CD4-positive, alpha-beta T cell treated with Interferon gamma for 1 hour (primary cell): ENCODE measurements around the gene LDLRAD4.
A peak's percentile ranks its signal among the peaks of the same experiment; 100 is the strongest.

Source experiments
- DNase-seq: peaks from one replicate; pipeline ENCODE4 v3.0.0-alpha.2; 2020

Gene LDLRAD4

DNA sequence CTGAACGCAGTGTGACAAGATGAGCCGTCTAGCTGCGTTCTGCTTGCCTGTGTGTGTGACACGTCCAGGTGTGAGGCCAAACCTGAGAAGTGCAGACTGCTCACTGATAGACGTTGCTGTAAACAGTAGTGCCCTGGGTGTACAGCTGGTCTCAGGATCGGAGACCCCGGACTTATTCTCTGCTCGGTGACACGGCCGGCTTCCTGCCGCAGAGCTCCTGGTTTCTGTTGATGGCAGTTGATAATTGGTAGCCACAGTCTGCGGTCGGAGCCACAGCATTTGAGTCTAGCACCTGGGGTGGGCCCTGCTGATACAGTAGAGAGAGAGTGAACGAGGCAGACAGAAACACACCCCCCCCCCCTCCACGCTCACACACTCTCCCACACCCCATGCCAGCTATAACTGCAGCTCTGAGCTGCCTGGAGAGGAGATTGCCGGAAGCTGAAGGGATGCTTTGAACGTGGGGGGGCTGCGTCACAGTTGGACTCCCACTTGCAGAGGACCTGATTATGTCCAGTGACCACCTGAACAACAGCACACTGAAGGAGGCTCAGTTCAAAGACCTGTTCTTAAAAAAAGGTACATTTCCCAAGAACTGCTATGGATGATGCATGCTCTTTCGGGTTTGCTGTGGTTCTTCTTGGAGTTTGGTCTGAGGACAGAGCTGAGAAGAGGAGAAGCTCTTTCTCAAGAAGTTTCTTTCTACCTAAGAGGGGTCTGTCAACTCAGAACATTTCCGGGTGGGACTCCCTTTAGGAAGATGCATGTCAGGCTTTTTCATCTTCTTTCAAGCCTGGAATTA is 393.8 kb downstream of the LDLRAD4 start:
- peak; percentile 86 for DNase-seq

DNA sequence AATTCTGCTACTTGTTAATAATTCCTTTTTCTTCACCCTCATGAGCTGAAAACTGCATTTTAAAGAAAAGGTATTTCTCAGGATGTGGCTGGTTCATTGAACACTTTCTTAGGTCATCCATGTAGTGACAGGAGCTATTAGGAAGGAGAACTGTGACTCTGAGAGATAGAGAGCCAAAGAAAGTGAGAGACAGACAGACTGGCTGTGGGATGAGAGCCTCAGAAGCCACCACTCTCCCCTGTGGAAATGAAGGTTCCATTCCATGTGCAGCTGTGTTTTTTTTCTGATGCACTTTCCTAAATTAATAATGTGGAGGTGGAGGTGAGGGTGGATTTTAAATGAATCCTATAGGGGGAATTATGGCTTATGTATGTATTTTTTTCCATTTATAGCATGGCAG is 394.5 kb downstream of the LDLRAD4 start:
- DNase-seq: no peak

DNA sequence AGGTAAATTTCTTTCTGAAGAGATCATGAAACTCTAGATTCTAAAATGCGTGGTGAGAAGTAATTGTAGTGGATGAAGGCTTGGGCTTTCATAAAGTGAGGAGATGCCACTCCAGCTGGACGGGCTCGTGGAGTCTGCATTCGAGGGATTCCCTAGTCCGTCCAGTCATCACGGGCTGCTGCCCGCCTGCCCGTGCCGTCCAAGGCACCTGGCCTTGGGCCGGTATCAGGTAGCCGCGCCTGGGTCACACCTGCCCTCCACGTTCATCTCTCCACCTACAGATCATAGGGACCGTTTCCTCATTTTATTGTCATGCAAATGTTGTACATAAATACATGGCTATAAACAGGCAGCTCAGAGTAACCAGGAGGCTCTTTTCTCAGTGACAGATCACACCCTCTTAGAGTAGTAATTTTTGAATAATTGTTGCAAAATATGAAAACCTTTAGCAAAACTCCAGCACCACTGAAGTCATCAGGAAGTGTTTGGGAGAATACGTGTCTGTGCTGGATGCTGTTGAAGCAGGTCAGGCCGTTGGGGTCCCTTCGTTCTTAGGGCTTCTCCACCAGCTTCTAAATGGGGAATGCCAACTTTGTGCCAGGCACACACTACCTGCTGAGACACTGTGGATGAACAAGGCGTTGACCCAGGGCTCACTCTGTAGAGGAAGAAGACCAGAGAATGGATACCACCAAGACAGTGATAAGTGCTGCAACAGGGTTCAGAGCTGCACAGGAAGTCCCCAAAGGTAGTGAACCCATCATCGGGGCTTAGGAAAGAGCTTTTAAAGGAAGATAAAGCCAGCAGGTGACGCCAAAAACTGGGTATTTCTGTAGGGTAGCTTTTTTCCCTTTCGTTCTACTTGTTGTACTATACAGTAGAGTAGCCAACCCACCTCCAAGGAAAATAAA is 395.3 kb downstream of the LDLRAD4 start:
- peak; percentile 45 for DNase-seq

DNA sequence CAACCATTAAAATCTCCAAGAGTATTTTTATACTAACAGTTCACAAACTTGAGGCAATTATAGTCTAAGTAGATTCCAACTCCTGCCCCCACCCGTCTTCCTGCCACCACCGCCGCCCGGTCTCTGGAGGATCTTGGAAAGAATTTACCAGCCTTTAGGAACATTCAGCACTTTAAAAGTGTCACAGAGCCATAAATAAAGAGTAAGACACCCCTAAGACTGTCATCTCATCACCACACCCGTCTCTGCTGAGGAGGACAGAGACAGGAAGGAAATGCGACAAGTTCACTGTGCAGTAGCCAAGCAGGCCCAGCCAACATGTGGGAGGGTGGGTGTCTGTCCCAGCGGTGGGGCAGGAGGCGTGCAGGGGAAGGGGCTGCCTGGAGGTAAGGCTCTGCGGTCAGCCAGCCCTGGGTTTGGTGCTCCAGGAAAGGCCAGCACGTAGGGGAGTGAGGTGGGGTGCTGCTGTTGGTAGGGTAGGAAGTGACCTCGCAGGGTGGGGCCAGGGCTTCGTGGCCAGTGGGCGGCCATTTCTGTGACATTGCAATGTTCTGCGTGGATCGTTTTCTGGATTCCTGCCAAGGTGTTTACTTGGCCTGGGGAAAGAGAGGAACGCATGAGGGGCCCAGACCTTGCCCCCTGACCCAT is 396.2 kb downstream of the LDLRAD4 start:
- DNase-seq: peak; percentile 64

DNA sequence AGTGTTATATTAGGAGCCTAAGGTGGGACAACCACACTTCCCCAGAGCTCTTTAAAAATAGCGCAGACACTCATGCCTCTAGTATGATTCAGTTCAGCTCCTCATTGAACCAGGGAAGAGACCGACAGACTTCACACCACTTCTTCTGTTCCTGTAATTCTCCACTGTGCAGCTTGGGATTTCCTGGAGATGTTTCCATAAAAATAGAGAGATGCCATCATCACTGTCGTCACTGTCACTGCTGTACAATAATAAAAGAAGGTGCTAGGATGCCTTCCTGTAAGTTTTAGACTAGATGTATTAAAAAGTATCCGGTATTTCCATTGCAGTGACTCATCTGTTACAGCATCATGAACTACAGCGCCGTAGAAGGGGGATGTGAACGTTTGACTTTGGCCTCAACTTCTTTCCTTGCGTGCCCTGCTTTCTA is 396.9 kb downstream of the LDLRAD4 start:
- no peak for DNase-seq

DNA sequence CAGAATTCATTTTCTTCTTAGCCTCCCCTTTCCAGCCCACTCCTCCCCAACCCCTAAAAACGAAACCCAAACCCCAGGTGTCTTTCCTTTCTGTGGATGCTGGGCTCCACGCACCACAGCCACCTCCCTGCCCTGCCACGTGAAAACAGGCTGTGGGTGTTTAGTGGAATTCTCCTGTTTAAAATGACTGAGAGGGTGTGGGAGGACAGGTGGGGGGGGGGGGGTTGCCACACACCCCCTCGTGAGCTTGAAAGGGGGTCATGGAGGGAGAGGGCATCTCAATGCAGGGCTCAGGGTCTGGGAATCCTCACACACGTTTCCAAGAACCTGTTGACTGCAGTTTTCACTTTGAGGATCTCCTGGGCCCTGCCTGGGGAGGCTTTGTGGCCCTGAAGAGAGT is 397.5 kb downstream of the LDLRAD4 start:
- DNase-seq: no peak

DNA sequence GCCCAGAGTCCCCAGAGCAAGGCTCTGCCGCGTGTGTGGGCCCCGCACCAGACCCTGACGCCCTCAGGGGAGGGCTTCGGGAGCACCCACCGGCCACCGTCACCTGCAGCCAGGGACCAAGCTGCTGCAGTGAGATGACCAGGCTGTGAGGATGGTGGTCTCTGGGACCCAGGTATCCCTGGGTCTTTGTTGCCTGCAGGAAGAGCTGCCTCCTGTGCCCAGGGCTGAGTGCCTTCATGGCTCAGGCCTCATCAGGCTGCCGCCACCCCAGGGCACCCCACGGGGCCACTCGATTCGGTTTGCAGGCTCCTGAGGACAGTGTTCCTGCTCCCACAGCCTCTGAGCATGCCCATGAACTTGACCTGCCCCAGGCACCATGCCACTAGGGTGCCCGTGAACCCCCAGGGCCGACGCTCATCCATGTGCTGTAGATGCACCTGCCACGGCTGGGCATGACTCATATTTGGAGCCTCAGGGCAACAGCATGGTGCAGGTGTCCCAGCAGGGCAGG is 398.0 kb downstream of the LDLRAD4 start:
- DNase-seq: no peak

DNA sequence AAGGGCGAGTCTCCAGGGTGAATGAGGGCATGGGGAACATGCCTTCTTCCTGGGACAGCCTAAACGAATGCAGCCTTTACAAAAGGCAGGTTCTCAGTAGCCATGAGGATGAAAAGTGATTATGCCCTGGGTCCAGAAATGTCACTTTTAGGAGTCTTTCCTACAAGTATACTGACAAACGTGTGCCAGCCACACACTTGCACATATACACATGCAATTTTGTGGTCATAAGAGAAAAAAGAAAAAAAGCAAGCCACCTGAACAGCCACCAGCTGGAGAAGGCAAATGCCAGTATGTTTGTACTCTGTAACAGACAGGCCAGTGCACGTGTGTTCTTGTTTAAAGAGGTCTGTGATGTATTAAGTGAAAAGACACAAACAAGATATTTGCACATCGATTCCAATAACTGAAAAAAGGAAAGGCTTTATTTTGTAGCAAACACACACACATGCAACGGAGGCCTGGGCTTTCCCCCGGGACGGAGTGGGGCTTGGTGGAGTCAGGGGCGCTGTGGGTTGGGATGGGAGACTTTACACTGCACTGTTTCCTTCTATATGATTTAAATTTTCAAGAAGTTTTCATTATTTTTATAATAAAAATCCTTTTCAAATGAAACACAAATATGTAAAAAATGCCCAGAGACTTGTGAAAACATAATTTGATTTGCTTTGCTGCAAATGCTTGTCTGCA is 399.4 kb downstream of the LDLRAD4 start:
- DNase-seq: no peak

DNA sequence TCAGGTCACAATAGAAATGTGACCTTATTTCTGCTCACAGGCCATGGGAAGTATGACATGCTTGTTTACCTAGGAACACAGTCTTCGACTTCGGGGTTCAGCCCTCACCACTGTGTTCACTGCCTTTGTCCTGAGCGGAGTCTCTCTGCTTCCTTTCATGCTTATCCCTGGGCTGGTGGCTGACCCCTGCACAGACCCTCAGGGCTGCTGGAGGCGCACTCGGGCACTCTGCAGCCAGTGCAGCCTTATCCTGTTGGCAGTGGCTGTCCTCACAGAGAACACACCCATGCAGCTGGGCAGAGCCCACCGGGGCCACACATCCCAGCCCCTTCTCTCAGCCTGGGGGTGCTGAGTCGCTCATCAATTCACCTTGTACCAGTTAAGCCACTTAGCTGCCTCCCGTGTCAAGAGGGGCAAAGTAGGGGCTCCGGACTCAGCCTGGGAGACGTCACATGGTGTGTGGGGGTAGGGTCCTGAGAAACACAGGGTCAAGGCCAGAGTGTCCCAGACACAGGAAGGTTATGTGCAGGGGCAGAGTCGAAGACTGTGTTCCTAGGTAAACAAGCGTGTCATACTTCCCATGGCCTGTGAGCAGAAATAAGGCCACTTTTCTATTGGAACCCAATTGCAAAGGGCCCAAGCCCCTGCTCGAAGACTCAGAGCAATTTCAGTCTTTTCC is 400.3 kb downstream of the LDLRAD4 start:
- DNase-seq: no peak

DNA sequence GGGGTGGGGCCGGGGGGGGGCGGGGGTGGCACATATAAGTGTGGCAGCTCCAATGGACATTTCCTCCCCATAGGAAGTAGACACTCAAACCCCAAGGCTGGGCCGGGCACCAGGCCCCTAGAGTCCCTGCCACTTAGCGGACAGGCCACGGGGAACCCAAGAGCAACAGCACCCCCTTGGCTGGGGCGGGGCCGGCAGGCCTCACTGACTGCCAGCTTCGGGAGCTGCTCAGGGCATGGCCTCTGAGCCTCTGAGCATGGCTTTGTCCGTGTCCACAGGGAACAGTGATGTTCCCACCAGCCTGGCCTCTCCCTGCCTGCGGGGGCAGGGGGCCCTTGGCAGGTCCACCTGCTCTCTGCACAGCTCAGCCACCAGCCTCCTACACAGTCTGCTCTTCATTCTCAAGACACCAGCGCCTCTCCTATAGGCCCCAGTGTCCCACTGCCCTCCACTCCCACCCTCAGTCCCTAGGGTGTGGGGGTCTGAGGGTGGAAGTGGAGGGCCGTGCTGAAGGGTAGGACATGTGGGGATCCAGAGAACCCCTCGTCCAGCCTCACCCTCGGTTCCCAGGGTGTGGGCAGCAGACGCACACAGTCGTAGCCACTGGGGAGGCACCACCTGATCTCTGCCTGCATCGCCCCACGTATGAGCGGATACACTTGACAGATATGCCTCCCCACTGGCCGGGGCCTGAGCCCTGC is 401.1 kb downstream of the LDLRAD4 start:
- DNase-seq: no peak

DNA sequence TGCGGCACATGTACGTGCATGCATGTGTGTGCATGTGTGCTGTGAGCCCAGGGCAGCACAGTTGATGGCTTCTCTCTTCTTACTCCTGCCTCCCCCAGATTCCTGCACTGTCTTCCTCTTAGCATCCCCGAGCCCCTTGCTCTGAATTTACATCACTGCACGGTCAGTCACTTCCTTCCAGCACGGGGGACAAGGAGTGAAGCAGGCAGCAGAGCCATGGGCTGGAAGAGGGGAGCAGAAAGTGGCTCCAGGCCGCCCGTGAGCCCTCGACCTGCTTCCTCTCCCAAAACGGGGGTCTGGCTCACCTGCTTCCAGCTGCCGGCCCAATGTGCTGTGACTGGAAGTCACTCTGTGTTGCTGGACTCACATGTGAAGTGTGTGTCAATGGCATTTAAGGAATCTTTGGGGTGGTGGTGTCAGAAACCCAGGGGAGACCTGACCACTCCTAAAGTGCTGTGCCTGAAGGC is 401.7 kb downstream of the LDLRAD4 start:
- DNase-seq: no peak

DNA sequence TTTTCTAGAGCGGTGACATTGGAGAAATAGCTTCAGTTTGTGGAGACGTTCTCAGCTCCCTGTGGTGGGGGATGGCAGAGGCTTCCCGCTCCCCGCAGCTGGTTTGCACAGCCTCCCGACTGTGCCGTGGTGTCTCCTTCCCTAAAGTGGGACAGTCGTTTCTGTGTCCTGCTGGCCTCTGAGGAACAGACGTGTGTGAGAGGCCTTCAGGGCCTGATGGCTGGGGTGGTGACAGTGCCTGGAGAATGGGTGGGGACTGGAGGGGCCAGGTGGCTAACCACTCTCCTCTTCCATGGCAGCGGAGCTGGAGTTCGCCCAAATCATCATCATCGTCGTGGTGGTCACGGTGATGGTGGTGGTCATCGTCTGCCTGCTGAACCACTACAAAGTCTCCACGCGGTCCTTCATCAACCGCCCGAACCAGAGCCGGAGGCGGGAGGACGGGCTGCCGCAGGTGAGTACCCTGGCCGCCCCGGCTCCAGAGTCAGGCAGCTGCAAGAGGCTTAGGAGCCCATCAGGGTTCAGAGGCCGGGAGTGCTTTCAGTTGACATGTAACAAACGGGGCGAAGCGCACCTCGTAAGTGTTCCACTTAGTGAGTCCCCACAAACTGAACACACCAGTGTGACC is 402.4 kb downstream of the LDLRAD4 start:
- DNase-seq: no peak

DNA sequence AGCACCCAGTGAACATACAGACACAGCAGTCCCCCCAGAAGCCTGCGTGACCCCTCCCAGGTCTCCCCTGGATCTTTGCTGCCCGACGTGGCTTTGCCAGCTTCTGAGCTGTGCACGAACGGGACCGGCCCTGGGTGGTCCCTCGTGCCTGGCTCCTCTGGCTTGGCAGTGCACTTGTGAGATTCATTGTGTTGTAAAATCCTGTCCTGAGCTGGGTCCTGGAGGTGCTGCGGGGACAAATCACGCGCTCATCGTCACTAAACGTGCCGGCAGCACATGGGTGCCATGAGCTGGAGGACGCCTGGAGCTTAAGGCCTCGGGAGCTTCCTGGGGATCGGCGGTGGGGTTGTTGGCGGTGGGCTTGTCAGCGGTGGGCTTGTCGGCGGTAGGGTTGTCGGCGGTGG is 402.9 kb downstream of the LDLRAD4 start:
- DNase-seq: no peak

DNA sequence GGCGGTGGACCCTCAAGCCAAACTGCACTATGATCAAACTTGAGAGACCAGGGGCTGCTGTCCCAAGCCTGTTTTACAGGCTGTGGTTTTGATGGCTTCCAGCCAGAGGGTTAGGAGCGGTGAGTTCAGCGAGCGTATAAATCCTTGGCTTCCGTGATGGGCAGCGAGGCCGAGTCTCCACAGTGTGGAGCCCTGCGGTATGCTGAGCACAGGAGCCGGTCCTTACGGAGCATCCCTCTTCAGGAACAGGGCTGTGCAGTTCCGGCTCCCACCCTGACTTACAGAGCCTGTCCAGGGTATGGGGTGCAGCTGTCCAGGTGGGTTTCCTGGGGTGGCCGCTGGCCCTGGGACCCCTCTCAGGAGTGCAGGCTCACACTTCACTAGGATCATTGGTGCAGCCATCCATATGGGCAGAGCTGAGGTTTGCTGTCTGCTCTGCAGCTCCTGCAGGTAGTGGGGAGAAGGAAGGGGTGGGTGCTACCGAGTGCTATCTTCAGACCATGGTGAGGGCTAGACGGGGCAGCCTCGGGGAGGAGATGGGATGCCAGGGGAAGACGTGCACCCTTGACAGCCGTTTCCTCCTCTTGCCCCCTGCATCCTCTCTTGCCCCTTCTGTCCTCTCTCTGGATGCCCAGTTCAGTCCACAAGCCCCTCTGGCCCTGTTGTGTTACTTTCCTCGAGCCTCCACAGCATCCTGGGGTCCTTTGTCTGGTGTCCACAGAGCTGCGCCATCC is 403.5 kb downstream of the LDLRAD4 start:
- DNase-seq: no peak

DNA sequence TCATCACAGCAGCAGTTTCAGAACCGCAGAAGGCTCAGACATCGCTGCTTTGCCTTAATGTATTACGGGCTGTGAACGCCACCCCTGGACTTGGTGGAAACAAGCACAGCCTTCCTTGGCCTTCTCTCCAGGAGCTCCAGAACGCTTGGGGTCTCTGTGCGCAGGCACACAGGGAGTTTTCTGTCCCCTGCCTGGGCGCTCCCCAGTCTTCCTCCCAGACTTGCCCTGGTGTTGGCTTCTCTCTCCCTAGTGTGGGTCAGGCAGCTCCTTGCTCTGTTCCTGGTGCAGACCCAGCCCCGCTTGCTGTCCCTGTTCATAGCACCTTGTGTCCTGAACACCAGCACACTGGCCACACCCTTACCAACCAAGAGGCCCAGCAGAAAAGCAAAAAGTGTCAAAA is 404.2 kb downstream of the LDLRAD4 start:
- no peak for DNase-seq

DNA sequence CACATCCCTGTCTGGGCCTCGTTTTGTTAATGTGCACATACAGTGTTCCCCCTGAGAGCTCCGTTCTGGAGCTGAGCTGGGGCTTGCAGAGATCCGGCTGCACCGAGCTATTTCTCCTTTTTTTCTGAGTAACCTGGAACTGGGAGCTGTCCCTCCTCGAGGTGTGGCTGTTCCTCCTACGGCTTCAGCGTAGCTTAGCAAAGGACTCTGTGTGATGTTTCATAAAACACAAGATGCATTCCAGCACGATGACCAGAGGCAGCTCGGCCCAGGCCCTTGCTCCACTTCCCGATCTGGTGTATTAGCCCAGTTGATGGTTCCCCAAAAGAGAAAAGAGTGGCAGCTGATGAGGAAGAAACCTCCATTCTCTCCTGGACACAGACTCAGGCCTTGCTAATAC is 404.8 kb downstream of the LDLRAD4 start:
- peak; percentile 17 for DNase-seq

DNA sequence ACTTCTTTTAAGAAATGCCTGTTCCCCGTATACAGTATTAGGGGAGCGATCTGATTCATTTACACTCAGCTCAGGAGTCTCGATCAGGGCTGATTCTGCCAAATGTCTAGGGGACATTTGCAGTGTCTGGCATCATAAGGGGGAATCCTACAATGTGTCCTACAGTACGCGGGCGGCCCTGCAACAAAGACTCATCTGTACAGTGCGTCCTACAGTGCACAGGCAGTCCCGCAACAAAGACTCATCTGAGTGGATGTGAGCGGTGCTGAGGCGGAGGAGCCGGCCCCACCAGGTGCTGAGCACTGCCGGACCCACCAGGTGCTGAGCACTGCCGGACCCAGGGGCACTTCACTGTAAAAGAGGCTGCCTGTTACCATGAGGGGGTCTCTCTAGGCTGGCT is 405.3 kb downstream of the LDLRAD4 start:
- DNase-seq: no peak

DNA sequence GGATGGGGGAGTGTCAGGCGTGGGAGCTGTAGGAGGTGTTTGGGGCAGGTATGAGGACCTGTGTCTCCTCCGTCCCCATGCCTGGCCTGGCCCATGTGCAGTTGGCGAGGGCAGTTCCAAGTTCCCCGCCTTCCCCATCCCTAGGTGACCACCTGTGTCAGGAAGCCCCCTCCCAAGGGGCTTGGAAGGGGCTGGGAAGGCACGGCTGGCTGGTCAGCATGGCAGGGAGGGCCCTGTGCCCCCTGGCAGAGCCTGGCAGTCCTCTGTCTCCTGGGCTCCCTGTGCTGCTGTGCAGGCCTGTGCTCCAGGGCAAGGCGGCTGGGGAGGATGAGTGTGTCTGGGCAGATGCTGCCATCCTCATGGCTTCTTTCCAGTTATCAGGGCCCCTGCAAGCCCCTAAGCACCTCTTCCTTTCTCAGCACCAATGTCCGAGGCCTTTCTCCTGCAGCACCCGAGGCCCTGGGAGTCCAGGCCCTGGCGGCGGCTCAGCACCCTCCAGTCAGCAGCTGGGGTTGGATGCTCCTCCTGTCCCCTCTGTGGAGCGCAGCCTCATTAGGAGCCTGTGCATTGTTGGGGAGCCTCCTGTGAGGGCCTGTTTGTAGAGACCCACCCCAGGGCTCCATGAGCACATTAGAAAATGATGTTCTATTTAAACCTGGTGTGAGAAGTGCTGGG is 406.1 kb downstream of the LDLRAD4 start:
- no peak for DNase-seq

DNA sequence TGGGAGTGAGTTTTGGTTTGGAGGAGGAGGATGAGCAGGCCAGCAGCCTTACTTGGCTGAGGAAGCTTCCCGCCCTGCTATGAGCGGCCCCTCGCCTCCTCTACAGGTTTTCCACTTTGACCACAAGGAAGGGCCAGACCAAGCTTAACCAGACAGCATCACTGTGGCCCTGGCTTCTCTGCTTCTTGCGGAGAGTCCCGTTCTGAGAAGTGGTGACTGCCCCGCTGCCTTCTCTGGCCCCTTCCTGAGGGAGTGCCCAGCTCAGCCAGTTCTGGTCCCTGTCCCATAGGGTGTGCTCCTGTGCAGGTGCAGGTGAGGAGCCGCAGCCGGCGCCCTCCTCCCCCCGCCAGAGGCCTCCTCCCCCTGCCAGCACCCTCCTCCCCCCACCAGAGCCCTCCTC is 406.8 kb downstream of the LDLRAD4 start:
- DNase-seq: no peak
